ENCODE measurements around the gene DNAJC12.
"Not testable (repeated sequence)": the region's sequence is repeated elsewhere in the genome, so short reads cannot be mapped to it uniquely, and the experiment has no call there.

DNAJC12 gene

GRCh38 chr10:67837541-67838314 is at the start of gene DNAJC12:
TSS of gene DNAJC12 (minus strand) at chr10:67838188. CDS start at chr10:67838011, 177 bp downstream.
- peak; percentile 36 for DNase-seq (ENCODE audit: low spot score)
- FAIRE-seq, result no peak

GRCh38 chr10:67884842-67885670 is 47.1 kb upstream of the DNAJC12 start:
- FAIRE-seq, result no peak

GRCh38 chr10:67884313-67884841 is 46.4 kb upstream of the DNAJC12 start, which contains the start of gene SIRT1:
TSS of gene SIRT1 (plus strand) at chr10:67884656. CDS start at chr10:67884722, 66 bp downstream.
- peak; percentile 97 for DNase-seq (ENCODE audit: low spot score)
- peak; percentile 96 for FAIRE-seq

More at GRCh38 chr10:67884842-67885670, 47.1 kb upstream of the DNAJC12 start:
- DNase-seq (ENCODE audit: low spot score), result peak; percentile 80

- no peak for FAIRE-seq
- peak; percentile 7 for DNase-seq (ENCODE audit: low spot score)
Observed at GRCh38 chr10:67883710-67884312, 45.8 kb upstream of the DNAJC12 start.

- FAIRE-seq, result no peak
- no peak for DNase-seq (ENCODE audit: low spot score)
Observed at GRCh38 chr10:67878133-67878532, 40.1 kb upstream of the DNAJC12 start.

- not testable (repeated sequence) for FAIRE-seq; DNase-seq (ENCODE audit: low spot score)
Observed at GRCh38 chr10:67877421-67877820, 39.4 kb upstream of the DNAJC12 start.

- DNase-seq (ENCODE audit: low spot score) (no peak), FAIRE-seq (no peak)
Observed at GRCh38 chr10:67875340-67876238, 37.6 kb upstream of the DNAJC12 start.

- DNase-seq (ENCODE audit: low spot score), result no peak
- no peak for FAIRE-seq
Observed at GRCh38 chr10:67869996-67870395, 32.0 kb upstream of the DNAJC12 start.

- no peak for DNase-seq (ENCODE audit: low spot score)
- no peak for FAIRE-seq
Observed at GRCh38 chr10:67868132-67868531, 30.1 kb upstream of the DNAJC12 start.

- FAIRE-seq (no peak), DNase-seq (ENCODE audit: low spot score) (no peak)
Observed at GRCh38 chr10:67864607-67865371, 26.8 kb upstream of the DNAJC12 start.

- DNase-seq (ENCODE audit: low spot score), result no peak
- FAIRE-seq, result no peak
Observed at GRCh38 chr10:67863094-67863493, 25.1 kb upstream of the DNAJC12 start.

- no peak for DNase-seq (ENCODE audit: low spot score)
- FAIRE-seq, result no peak
Observed at GRCh38 chr10:67861750-67862432, 23.9 kb upstream of the DNAJC12 start.

- no peak for DNase-seq (ENCODE audit: low spot score)
- FAIRE-seq, result no peak
Observed at GRCh38 chr10:67858971-67859370, 21.0 kb upstream of the DNAJC12 start.

- FAIRE-seq (no peak), DNase-seq (ENCODE audit: low spot score) (no peak)
Observed at GRCh38 chr10:67853512-67853911, 15.5 kb upstream of the DNAJC12 start.

GRCh38 chr10:67852761-67853160 is 14.8 kb upstream of the DNAJC12 start:
- DNase-seq (ENCODE audit: low spot score) (no peak), FAIRE-seq (no peak)

GRCh38 chr10:67851186-67851585 is 13.2 kb upstream of the DNAJC12 start:
- DNase-seq (ENCODE audit: low spot score) (no peak), FAIRE-seq (no peak)

- DNase-seq (ENCODE audit: low spot score) (peak; percentile 96), FAIRE-seq (peak; percentile 65)
Observed at GRCh38 chr10:67849331-67850011, 11.5 kb upstream of the DNAJC12 start.

- FAIRE-seq, result no peak
- DNase-seq (ENCODE audit: low spot score), result no peak
Observed at GRCh38 chr10:67843284-67843683, 5.3 kb upstream of the DNAJC12 start.

GRCh38 chr10:67841737-67842136 is 3.7 kb upstream of the DNAJC12 start:
- FAIRE-seq (no peak), DNase-seq (ENCODE audit: low spot score) (no peak)

Measured in urothelium cell line (cell line).